Measurements from ENCODE around the gene UBE3B.

The UBE3B gene

DNA sequence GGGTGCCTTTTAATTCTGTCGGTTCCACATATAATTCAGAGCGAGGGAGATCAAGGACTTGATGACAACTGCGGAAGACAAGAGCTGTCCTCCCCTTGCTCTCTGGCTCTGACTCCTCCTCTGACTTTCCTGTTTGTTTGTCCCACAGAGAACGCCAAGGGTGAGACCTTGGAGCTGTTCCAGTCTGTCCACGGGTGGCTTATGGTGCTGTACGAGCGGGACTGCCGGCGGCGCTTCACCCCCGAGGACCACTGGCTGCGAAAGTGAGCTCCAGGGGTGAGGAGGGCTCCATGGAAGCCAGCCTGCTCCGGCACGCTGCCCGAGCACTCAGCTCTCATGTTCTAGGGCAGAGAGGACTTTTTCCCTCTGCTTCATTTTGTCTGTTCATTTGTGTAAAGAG is 32.8 kb downstream of the UBE3B start:
- no peaks in the 10 kb centered on the region for H4K20me1 ChIP-seq (ENCODE audit: insufficient read depth, low read length, poor library complexity, severe bottlenecking)
- H3F3A ChIP-seq (ENCODE audit: low read depth), result no peaks in the 10 kb centered on the region
- no peak overlapping the region for H3K4me3 ChIP-seq (ENCODE audit: low read length, poor library complexity, severe bottlenecking)
- no peak overlapping the region for H3K9ac ChIP-seq (ENCODE audit: low read depth, low read length, poor library complexity, severe bottlenecking)
- no peak overlapping the region for H2AFZ ChIP-seq (ENCODE audit: low read length)
- no peaks in the 10 kb centered on the region for H3K9me3 ChIP-seq (ENCODE audit: insufficient read depth, low read depth, low read length)
- H3K36me3 ChIP-seq (ENCODE audit: insufficient read depth, low read length), result peaks cover 34% of the 10 kb centered on the region; the same call in 1 of the 2 replicates
- H3K79me2 ChIP-seq (ENCODE audit: insufficient read depth, low read length), result no peaks in the 10 kb centered on the region
- no peaks in the 10 kb centered on the region for H3K9me2 ChIP-seq (replicated peaks; ENCODE audit: low read depth, low read length)
- no peaks in the 10 kb centered on the region for H3K27me3 ChIP-seq (ENCODE audit: insufficient read depth, low read length, poor library complexity, severe bottlenecking)
- H3K4me1 ChIP-seq (ENCODE audit: insufficient read depth, low read length, poor library complexity, severe bottlenecking), result no peaks in the 10 kb centered on the region
- TF ChIP-seq, protein P1, sequence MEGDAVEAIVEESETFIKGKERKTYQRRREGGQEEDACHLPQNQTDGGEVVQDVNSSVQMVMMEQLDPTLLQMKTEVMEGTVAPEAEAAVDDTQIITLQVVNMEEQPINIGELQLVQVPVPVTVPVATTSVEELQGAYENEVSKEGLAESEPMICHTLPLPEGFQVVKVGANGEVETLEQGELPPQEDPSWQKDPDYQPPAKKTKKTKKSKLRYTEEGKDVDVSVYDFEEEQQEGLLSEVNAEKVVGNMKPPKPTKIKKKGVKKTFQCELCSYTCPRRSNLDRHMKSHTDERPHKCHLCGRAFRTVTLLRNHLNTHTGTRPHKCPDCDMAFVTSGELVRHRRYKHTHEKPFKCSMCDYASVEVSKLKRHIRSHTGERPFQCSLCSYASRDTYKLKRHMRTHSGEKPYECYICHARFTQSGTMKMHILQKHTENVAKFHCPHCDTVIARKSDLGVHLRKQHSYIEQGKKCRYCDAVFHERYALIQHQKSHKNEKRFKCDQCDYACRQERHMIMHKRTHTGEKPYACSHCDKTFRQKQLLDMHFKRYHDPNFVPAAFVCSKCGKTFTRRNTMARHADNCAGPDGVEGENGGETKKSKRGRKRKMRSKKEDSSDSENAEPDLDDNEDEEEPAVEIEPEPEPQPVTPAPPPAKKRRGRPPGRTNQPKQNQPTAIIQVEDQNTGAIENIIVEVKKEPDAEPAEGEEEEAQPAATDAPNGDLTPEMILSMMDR (conservative IDR thresholded peaks at IDR 0.05; ENCODE audit: low read length), result no peak
- no peak for TF ChIP-seq EZH2phosphoT487 (IDR thresholded peaks at IDR 0.05; ENCODE audit: borderline replicate concordance)
- H3K4me2 ChIP-seq (ENCODE audit: low read depth, low read length, poor library complexity, severe bottlenecking), result no peak overlapping the region

- no peak overlapping the region for H3K9ac ChIP-seq (ENCODE audit: low read depth, low read length, poor library complexity, severe bottlenecking)
- H3K27me3 ChIP-seq (ENCODE audit: insufficient read depth, low read length, poor library complexity, severe bottlenecking), result no peaks in the 10 kb centered on the region
- no peaks in the 10 kb centered on the region for H3K79me2 ChIP-seq (ENCODE audit: insufficient read depth, low read length)
- H3K4me2 ChIP-seq (ENCODE audit: low read depth, low read length, poor library complexity, severe bottlenecking), result no peak overlapping the region
- no peaks in the 10 kb centered on the region for H3K4me1 ChIP-seq (ENCODE audit: insufficient read depth, low read length, poor library complexity, severe bottlenecking)
- H3K36me3 ChIP-seq (ENCODE audit: insufficient read depth, low read length), result peaks cover 39% of the 10 kb centered on the region; the same call in 1 of the 2 replicates
- no peaks in the 10 kb centered on the region for H4K20me1 ChIP-seq (ENCODE audit: insufficient read depth, low read length, poor library complexity, severe bottlenecking)
- TF ChIP-seq, protein P1 (conservative IDR thresholded peaks at IDR 0.05; ENCODE audit: low read length), result no peak
- no peak for TF ChIP-seq EZH2phosphoT487 (IDR thresholded peaks at IDR 0.05; ENCODE audit: borderline replicate concordance)
- no peaks in the 10 kb centered on the region for H3F3A ChIP-seq (ENCODE audit: low read depth)
- no peak overlapping the region for H2AFZ ChIP-seq (ENCODE audit: low read length)
- H3K9me2 ChIP-seq (replicated peaks; ENCODE audit: low read depth, low read length), result no peaks in the 10 kb centered on the region
- H3K4me3 ChIP-seq (ENCODE audit: low read length, poor library complexity, severe bottlenecking), result no peak overlapping the region
- H3K9me3 ChIP-seq (ENCODE audit: insufficient read depth, low read depth, low read length), result no peaks in the 10 kb centered on the region
Observed at GRCh38 chr12:109512608-109513007, 35.2 kb downstream of the UBE3B start.

DNA sequence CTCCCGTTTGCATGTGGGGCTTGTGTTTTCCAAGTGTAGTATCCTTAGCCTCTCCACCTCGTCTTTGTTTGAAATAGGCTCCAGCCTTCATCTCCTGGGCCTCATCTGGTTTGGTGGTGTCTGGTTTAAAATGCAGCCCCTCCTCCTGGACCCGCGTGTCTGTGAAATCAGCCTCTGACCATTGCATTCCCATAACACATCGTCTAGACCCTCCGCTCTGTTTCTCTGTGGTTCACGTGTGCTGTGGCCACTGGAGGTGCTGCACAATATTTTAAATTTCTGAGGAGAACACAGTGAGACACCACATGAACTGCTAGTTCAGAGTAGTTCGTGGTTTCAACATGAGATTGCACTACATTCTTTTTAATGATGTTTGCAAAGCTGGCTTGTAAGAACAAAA is 35.6 kb downstream of the UBE3B start:
- Histone ChIP-seq H3F3A (ENCODE audit: low read depth) (no peaks in the 10 kb centered on the region), H3K79me2 (ENCODE audit: insufficient read depth, low read length) (no peaks in the 10 kb centered on the region), H4K20me1 (ENCODE audit: insufficient read depth, low read length, poor library complexity, severe bottlenecking) (no peaks in the 10 kb centered on the region), H3K4me1 (ENCODE audit: insufficient read depth, low read length, poor library complexity, severe bottlenecking) (no peaks in the 10 kb centered on the region), H3K36me3 (ENCODE audit: insufficient read depth, low read length) (peaks cover 38% of the 10 kb centered on the region; the same call in 1 of the 2 replicates), H3K27me3 (ENCODE audit: insufficient read depth, low read length, poor library complexity, severe bottlenecking) (no peaks in the 10 kb centered on the region), H3K9me2 (replicated peaks; ENCODE audit: low read depth, low read length) (no peaks in the 10 kb centered on the region), H3K4me2 (ENCODE audit: low read depth, low read length, poor library complexity, severe bottlenecking) (no peak overlapping the region), H3K9me3 (ENCODE audit: insufficient read depth, low read depth, low read length) (no peaks in the 10 kb centered on the region), H3K9ac (ENCODE audit: low read depth, low read length, poor library complexity, severe bottlenecking) (no peak overlapping the region), H2AFZ (ENCODE audit: low read length) (no peak overlapping the region), H3K4me3 (ENCODE audit: low read length, poor library complexity, severe bottlenecking) (no peak overlapping the region)
- no peak for TF ChIP-seq EZH2phosphoT487 (IDR thresholded peaks at IDR 0.05; ENCODE audit: borderline replicate concordance)
- TF ChIP-seq, protein P1 (conservative IDR thresholded peaks at IDR 0.05; ENCODE audit: low read length), result no peak
